Liver (tissue), 9 donors: ENCODE measurements around the gene CABP4. TPM values are rescaled to one million over a fixed set of nuclear protein-coding genes. Genes with fewer than 3 reads are reported as not detected.

Source experiments
- DNase-seq: peaks from one replicate; pipeline ENCODE4 v3.0.0-alpha.2; 2017; ENCODE audit warnings: low spot score
- H3K27ac ChIP-seq, 2 donors: one replicate each; pipeline ENCODE4 v1.7.0; 2013; ENCODE audit warnings: inconsistent platforms in 2 of 2, low read length in 2 of 2, control low read depth in 1 of 2, low read depth in 1 of 2, mild to moderate bottlenecking in 1 of 2
- H3K27me3 ChIP-seq, 4 donors: one replicate each; pipeline versions ENCODE4 v1.6.1 to v1.7.0; 2013; ENCODE audit warnings: low read length in 3 of 4, inconsistent platforms in 1 of 4, mild to moderate bottlenecking in 1 of 4, moderate library complexity in 1 of 4; ENCODE audit not compliant: control insufficient read depth in 4 of 4, insufficient read depth in 4 of 4
- H3K36me3 ChIP-seq, 4 donors: one replicate each; pipeline versions ENCODE4 v1.6.1 to v1.7.0; 2013; ENCODE audit warnings: low read length in 3 of 4, mild to moderate bottlenecking in 3 of 4, low read depth in 1 of 4, moderate library complexity in 1 of 4; ENCODE audit not compliant: control insufficient read depth in 4 of 4, insufficient read depth in 3 of 4
- H3K4me1 ChIP-seq, 4 donors: one replicate each; pipeline versions ENCODE4 v1.6.1 to v1.7.0; 2013; ENCODE audit warnings: low read length in 3 of 4, mild to moderate bottlenecking in 3 of 4, moderate library complexity in 1 of 4; ENCODE audit not compliant: control insufficient read depth in 4 of 4, insufficient read depth in 4 of 4
- H3K4me3 ChIP-seq, 3 donors: one replicate each; pipeline versions ENCODE4 v1.6.1 to v1.7.0; 2013; ENCODE audit warnings: low read length in 3 of 3, control low read depth in 1 of 3, low read depth in 1 of 3, mild to moderate bottlenecking in 1 of 3
- H3K9ac ChIP-seq, 2 donors: one replicate each; pipeline ENCODE4 v1.7.0; 2013; ENCODE audit warnings: low read length in 2 of 2, mild to moderate bottlenecking in 2 of 2, moderate library complexity in 2 of 2, control low read depth in 1 of 2, low read depth in 1 of 2
- H3K9me3 ChIP-seq, 4 donors: one replicate each; pipeline versions ENCODE4 v1.6.1 to v1.7.0; 2013; ENCODE audit warnings: low read length in 3 of 4; ENCODE audit not compliant: control insufficient read depth in 4 of 4
- ATF3 ChIP-seq: IDR thresholded peaks from 2 replicates; pipeline ENCODE4 v1.6.1; 2016; ENCODE audit warnings: antibody characterized with exemption
- CTCF ChIP-seq: fragments of 150-350 bp; IDR thresholded peaks from 2 replicates; pipeline ENCODE4 v1.5.1; 2017; ENCODE audit warnings: improper control_type of control experiment, low read depth, low read length; ENCODE audit not compliant: missing input control
- EGR1 ChIP-seq, 2 donors: IDR thresholded peaks; 2 replicates each; pipeline ENCODE4 v1.6.1; 2016 to 2018; ENCODE audit warnings: antibody characterized with exemption in 2 of 2, low read depth in 2 of 2
- FOXA1 ChIP-seq: IDR thresholded peaks from 2 replicates; pipeline ENCODE4 v1.6.1; 2016; ENCODE audit warnings: antibody characterized with exemption
- FOXA2 ChIP-seq: IDR thresholded peaks from 2 replicates; pipeline ENCODE4 v1.6.1; 2016; ENCODE audit warnings: antibody characterized with exemption
- GABPA ChIP-seq, 2 donors: IDR thresholded peaks in 1 of 2; conservative IDR thresholded peaks in 1 of 2; 2 replicates each; pipeline ENCODE4 v1.6.1; 2016; ENCODE audit warnings: antibody characterized with exemption in 2 of 2, mild to moderate bottlenecking in 1 of 2, moderate library complexity in 1 of 2
- HNF4A ChIP-seq, 2 donors: conservative IDR thresholded peaks; 2 replicates each; pipeline ENCODE4 v1.6.1; 2016; ENCODE audit warnings: antibody characterized with exemption in 2 of 2, mild to moderate bottlenecking in 2 of 2
- HNF4G ChIP-seq: IDR thresholded peaks from 2 replicates; pipeline ENCODE4 v1.6.1; 2016; ENCODE audit warnings: antibody characterized with exemption
- JUND ChIP-seq, 2 donors: IDR thresholded peaks; 2 replicates each; pipeline ENCODE4 v1.6.1; 2016; ENCODE audit warnings: antibody characterized with exemption in 2 of 2
- MAX ChIP-seq: IDR thresholded peaks from 2 replicates; pipeline ENCODE4 v1.6.1; 2016; ENCODE audit warnings: antibody characterized with exemption
- NR2F2 ChIP-seq: IDR thresholded peaks from 2 replicates; pipeline ENCODE4 v1.6.1; 2016; ENCODE audit warnings: antibody characterized with exemption
- RAD21 ChIP-seq, 2 donors: IDR thresholded peaks; 2 replicates each; pipeline ENCODE4 v1.6.1; 2016; ENCODE audit warnings: antibody characterized with exemption in 2 of 2, mild to moderate bottlenecking in 2 of 2
- RXRA ChIP-seq, 2 donors: IDR thresholded peaks; 2 replicates each; pipeline ENCODE4 v1.6.1; 2017 to 2018; ENCODE audit warnings: antibody characterized with exemption in 2 of 2, mild to moderate bottlenecking in 1 of 2
- SP1 ChIP-seq: IDR thresholded peaks from 2 replicates; pipeline ENCODE4 v1.6.1; 2018; ENCODE audit warnings: antibody characterized with exemption, mild to moderate bottlenecking
- TAF1 ChIP-seq: conservative IDR thresholded peaks from 2 replicates; pipeline ENCODE4 v1.6.1; 2016; ENCODE audit warnings: antibody characterized with exemption, mild to moderate bottlenecking
- YY1 ChIP-seq: IDR thresholded peaks from 2 replicates; pipeline ENCODE4 v1.6.1; 2016; ENCODE audit warnings: antibody characterized with exemption, mild to moderate bottlenecking
- ZBTB33 ChIP-seq: IDR thresholded peaks from 2 replicates; pipeline ENCODE4 v1.6.1; 2016; ENCODE audit warnings: antibody characterized with exemption
- WGBS: extraction: QIAGEN DNeasy Blood & Tissue Kit; methylation state at CpG from one replicate; pipeline ENCODE4 v1.1.7; 2013; 5-methylcytosine and 5-hydroxymethylcytosine counted together
- polyA plus RNA-seq, 2 donors: library from polyadenylated mRNA; stranded (reverse) in 1 of 2; unstranded in 1 of 2; fragments of 200-250 nt in 1 of 2; fragments of >200 nt in 1 of 2; fragmentation: Nextera tagmentation in 1 of 2; extraction: Ambion mirVana in 1 of 2; gene quantifications; one replicate each; pipeline versions ENCODE4 v1.2.1 to v1.2.3, GENCODE V29; 2013 to 2015
- total RNA-seq, 2 donors: library from RNA; depleted of rRNA; stranded (reverse); fragments of >200 nt; gene quantifications; one replicate each; pipeline ENCODE4 v1.2.3, GENCODE V29; 2014
- TF ChIP-seq, protein P1 (sequence below): IDR thresholded peaks from 2 replicates; pipeline ENCODE4 v1.6.1; 2016; ENCODE audit warnings: antibody characterized with exemption, mild to moderate bottlenecking
- donor health status: healthy.
- donor health status: healthy.
- donor health status: healthy.
- donor health status: healthy.
- donor health status: healthy.

CABP4 gene
- total and polyA plus RNA-seq, 4 donors, result 0.85 to 2.9 (median 1.6) TPM

DNA sequence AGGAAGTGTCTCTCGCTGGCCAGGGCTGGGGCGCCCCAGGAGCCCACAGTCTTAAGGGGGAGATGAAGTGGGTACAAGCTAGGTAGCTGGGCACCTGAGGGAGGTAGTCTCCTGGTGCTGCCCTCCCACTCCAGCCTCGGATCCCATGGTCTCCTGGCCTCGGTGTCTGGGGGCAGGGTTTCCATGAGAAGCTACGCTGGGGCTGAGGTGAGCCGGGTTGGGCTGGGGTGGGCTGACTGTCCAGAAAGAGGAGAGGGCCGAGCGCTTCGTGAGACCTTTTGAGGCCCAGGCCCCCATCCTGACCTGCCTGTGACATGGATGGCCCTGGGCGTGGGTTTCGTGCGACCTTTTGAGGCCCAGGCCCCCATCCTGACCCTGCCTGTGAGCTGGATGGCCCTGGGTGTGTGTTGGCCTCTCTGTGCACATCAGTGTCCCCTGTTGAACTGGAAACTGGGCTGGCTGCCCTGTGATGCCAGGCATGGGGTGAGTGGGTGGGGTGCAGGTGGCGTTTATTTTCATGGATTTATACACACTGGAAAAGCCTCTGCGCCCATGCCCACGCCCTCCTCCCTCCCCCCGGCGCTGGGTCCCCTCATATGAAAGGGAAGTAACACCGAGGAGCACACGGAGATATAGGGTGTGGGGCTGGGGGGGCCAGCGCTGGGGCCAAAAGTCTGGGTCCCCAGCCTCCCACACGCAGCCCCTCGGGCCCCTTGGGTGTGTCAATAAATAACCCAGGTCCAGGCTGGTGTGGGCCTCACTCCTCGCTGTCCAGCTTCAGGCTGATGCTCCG, 36.3 kb downstream of the CABP4 start (continued):
- no peak for TF ChIP-seq CTCF

GRCh38 chr11:67492069-67492727, 37.0 kb downstream of the CABP4 start:
- H3K4me1 ChIP-seq, result no peaks in the 10 kb centered on the region
- H3K4me3 ChIP-seq, result no peak overlapping the region
- WGBS, result 94% methylated on average over 19 of the region's 19 CpGs
- TF ChIP-seq NR2F2 (no peak), JUND (IDR thresholded peaks at IDR 0.05) (no peak), SP1 (no peak), HNF4G (no peak), YY1 (no peak), ZBTB33 (no peak), EGR1 (IDR thresholded peaks at IDR 0.05; ENCODE audit: low read depth in 2 of 2) (no peak), ATF3 (no peak), FOXA1 (no peak), FOXA2 (no peak), MAX (no peak), HNF4A (conservative IDR thresholded peaks at IDR 0.05) (no peak), TAF1 (no peak), CTCF (no peak), GABPA (IDR thresholded peaks at IDR 0.05 in 1 of 2, conservative IDR thresholded peaks at IDR 0.05 in 1 of 2) (no peak), RXRA (IDR thresholded peaks at IDR 0.05) (no peak), RAD21 (IDR thresholded peaks at IDR 0.05) (no peak)
- TF ChIP-seq, protein P1, sequence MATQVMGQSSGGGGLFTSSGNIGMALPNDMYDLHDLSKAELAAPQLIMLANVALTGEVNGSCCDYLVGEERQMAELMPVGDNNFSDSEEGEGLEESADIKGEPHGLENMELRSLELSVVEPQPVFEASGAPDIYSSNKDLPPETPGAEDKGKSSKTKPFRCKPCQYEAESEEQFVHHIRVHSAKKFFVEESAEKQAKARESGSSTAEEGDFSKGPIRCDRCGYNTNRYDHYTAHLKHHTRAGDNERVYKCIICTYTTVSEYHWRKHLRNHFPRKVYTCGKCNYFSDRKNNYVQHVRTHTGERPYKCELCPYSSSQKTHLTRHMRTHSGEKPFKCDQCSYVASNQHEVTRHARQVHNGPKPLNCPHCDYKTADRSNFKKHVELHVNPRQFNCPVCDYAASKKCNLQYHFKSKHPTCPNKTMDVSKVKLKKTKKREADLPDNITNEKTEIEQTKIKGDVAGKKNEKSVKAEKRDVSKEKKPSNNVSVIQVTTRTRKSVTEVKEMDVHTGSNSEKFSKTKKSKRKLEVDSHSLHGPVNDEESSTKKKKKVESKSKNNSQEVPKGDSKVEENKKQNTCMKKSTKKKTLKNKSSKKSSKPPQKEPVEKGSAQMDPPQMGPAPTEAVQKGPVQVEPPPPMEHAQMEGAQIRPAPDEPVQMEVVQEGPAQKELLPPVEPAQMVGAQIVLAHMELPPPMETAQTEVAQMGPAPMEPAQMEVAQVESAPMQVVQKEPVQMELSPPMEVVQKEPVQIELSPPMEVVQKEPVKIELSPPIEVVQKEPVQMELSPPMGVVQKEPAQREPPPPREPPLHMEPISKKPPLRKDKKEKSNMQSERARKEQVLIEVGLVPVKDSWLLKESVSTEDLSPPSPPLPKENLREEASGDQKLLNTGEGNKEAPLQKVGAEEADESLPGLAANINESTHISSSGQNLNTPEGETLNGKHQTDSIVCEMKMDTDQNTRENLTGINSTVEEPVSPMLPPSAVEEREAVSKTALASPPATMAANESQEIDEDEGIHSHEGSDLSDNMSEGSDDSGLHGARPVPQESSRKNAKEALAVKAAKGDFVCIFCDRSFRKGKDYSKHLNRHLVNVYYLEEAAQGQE, result no peak
- H3K36me3 ChIP-seq, result peaks cover 4 to 51% (median 18%) of the 10 kb centered on the region in 4 donors
- H3K9ac ChIP-seq, result no peak overlapping the region
- H3K9me3 ChIP-seq, result no peaks in the 10 kb centered on the region
- no peaks in the 10 kb centered on the region for H3K27me3 ChIP-seq
- no peak overlapping the region for H3K27ac ChIP-seq
- no peak for DNase-seq
